PC-9 (cell line): ENCODE measurements around the gene PROK1. TPM values are rescaled to one million over a fixed set of nuclear protein-coding genes. Genes with fewer than 3 reads are reported as not detected.
A peak's percentile ranks its signal among the peaks of the same experiment; 100 is the strongest.

ENCODE experiments used
- BruUV-seq: library from RNA; stranded (reverse); fragments of 400-500 nt; replicated peaks from 2 replicates; lab custom pipeline; 2021; lab: Mats Ljungman, UMichigan
- CTCF ChIA-PET: fragments of 300-600 bp; sonication (Branson Sonifier 250); formaldehyde crosslinking; loops from one replicate; lab custom pipeline; 2022; ENCODE audit warnings: antibody characterized with exemption; lab: Charles Lee
- POLR2A ChIA-PET: fragments of 300-600 bp; sonication (Branson Sonifier 250); formaldehyde crosslinking; loops from one replicate; lab custom pipeline; 2022; ENCODE audit warnings: antibody characterized with exemption; ENCODE audit not compliant: unreplicated experiment; lab: Charles Lee
- DNase-seq, 2 experiments: peaks; one replicate each; pipeline versions ENCODE4 v3.0.0 to v3.0.0-alpha.2; 2015 to 2022; ENCODE audit warnings: mixed read lengths in 1 of 2
- H2AFZ ChIP-seq: fragments of 200-600 bp; sonication (generic); 2 replicates; pipeline ENCODE4 v1.8.1; 2017; ENCODE audit warnings: antibody characterized with exemption
- H3F3A ChIP-seq: fragments of 200-600 bp; sonication (generic); 2 replicates; pipeline ENCODE4 v1.8.1; 2017; ENCODE audit warnings: antibody characterized with exemption, mild to moderate bottlenecking, low read depth; ENCODE audit not compliant: insufficient read depth
- H3K27ac ChIP-seq: fragments of 200-600 bp; sonication (generic); 2 replicates; pipeline ENCODE4 v1.6.1; 2016; ENCODE audit warnings: mixed run types
- H3K27me3 ChIP-seq: fragments of 200-600 bp; sonication (generic); 2 replicates; pipeline ENCODE4 v1.6.1; 2016; ENCODE audit warnings: low read depth, mixed run types; ENCODE audit not compliant: insufficient read depth
- H3K36me3 ChIP-seq: fragments of 200-600 bp; sonication (generic); 2 replicates; pipeline ENCODE4 v1.6.1; 2016; ENCODE audit warnings: low read depth, mixed run types
- H3K4me1 ChIP-seq: fragments of 200-600 bp; sonication (generic); replicated peaks from 2 replicates; pipeline ENCODE4 v1.6.1; 2016; ENCODE audit warnings: mixed run types; ENCODE audit not compliant: insufficient read depth
- H3K4me2 ChIP-seq: fragments of 200-600 bp; sonication (generic); 2 replicates; pipeline ENCODE4 v1.6.1; 2017; ENCODE audit warnings: mixed run types
- H3K4me3 ChIP-seq: fragments of 200-600 bp; sonication (generic); 2 replicates; pipeline ENCODE4 v1.6.1; 2016; ENCODE audit warnings: mixed run types
- H3K79me2 ChIP-seq: fragments of 200-600 bp; sonication (generic); 2 replicates; pipeline ENCODE4 v1.6.1; 2017; ENCODE audit warnings: low read depth, mixed run types
- H3K9me2 ChIP-seq: fragments of 200-600 bp; sonication (generic); 2 replicates; pipeline ENCODE4 v1.8.1; 2017; ENCODE audit warnings: mild to moderate bottlenecking; ENCODE audit not compliant: insufficient read depth
- H3K9me3 ChIP-seq: fragments of 200-600 bp; sonication (generic); 2 replicates; pipeline ENCODE4 v1.8.1; 2016; ENCODE audit warnings: low read depth; ENCODE audit not compliant: insufficient read depth
- H4K20me1 ChIP-seq: fragments of 200-600 bp; sonication (generic); 2 replicates; pipeline ENCODE4 v1.8.1; 2017; ENCODE audit not compliant: insufficient read depth
- CTCF ChIP-seq: fragments of 200-600 bp; sonication (generic); conservative IDR thresholded peaks from 2 replicates; pipeline ENCODE4 v1.6.1; 2017; ENCODE audit warnings: mixed run types, antibody characterized with exemption, mild to moderate bottlenecking, moderate library complexity
- EZH2 ChIP-seq: fragments of 200-600 bp; sonication (generic); IDR thresholded peaks from 2 replicates; pipeline ENCODE4 v1.8.0; 2017; ENCODE audit warnings: antibody characterized with exemption, low read depth
- intact Hi-C: fragments of 100-400 bp; cut with micrococcal nuclease; formaldehyde crosslinking; loops from one replicate; pipeline ENCODE4 v1.10.0; 2022; ENCODE audit not compliant: unreplicated experiment
- total RNA-seq: library from RNA; stranded (reverse); gene quantifications from 2 replicates; pipeline ENCODE4 v1.2.3, GENCODE V29; 2021

Gene PROK1
- total RNA-seq, 1 experiment from 2014 or later: not detected

GRCh38 chr1:110440877-110441276 is 10.1 kb upstream of the PROK1 start:
- Histone ChIP-seq H3K4me1 (peaks cover 23% of the 10 kb centered on the region), H3K79me2 (no peaks in the 10 kb centered on the region), H3F3A (peaks cover 19% of the 10 kb centered on the region; the same call in 1 of the 2 replicates), H3K27ac (peak overlapping the region; percentile 28), H3K36me3 (no peaks in the 10 kb centered on the region), H3K9me3 (no peaks in the 10 kb centered on the region), H3K27me3 (no peaks in the 10 kb centered on the region), H4K20me1 (no peaks in the 10 kb centered on the region), H3K4me3 (no peak overlapping the region), H3K4me2 (peak overlapping the region; percentile 27), H2AFZ (no peak overlapping the region), H3K9me2 (no peaks in the 10 kb centered on the region)
- ChIA-PET CTCF (interaction anchor here (0.7 to 1.1 kb wide), 2 partner anchors 23 to 55 kb away, joined by 3 read pairs; no protein-coding TSS in a partner anchor), POLR2A (interaction anchor here (0.5 kb wide), 1 partner anchor 196 kb away, joined by 3 read pairs; no protein-coding TSS in a partner anchor)
- peak; percentile 72 to 95 for DNase-seq
- no TSS peak for BruUV-seq
- intact Hi-C loops: loop anchor here (2.0 kb wide), 1 partner anchor 58 kb away; no protein-coding TSS in a partner anchor
- TF ChIP-seq EZH2: no peak
- TF ChIP-seq CTCF: no peak

GRCh38 chr1:110441888-110442287 is 9.1 kb upstream of the PROK1 start:
- CTCF ChIA-PET: no interaction called here
- no TSS peak for BruUV-seq
- H3K9me3 ChIP-seq: no peaks in the 10 kb centered on the region
- no peak overlapping the region for H3K4me2 ChIP-seq
- H4K20me1 ChIP-seq: no peaks in the 10 kb centered on the region
- no peaks in the 10 kb centered on the region for H3K79me2 ChIP-seq
- H2AFZ ChIP-seq: no peak overlapping the region
- peaks cover 19% of the 10 kb centered on the region; the same call in 1 of the 2 replicates for H3F3A ChIP-seq
- TF ChIP-seq CTCF: no peak
- TF ChIP-seq EZH2: no peak
- no peaks in the 10 kb centered on the region for H3K9me2 ChIP-seq
- peaks cover 23% of the 10 kb centered on the region for H3K4me1 ChIP-seq
- no peak for DNase-seq
- H3K36me3 ChIP-seq: no peaks in the 10 kb centered on the region
- POLR2A ChIA-PET: no interaction called here
- intact Hi-C loops: loop anchor here (2.0 kb wide), 1 partner anchor 59 kb away; no protein-coding TSS in a partner anchor
- H3K4me3 ChIP-seq: no peak overlapping the region
- no peaks in the 10 kb centered on the region for H3K27me3 ChIP-seq
- peak overlapping the region; percentile 28; the same call in 1 of the 2 replicates for H3K27ac ChIP-seq

- Histone ChIP-seq H3F3A (peaks cover 19% of the 10 kb centered on the region; the same call in 1 of the 2 replicates), H2AFZ (no peak overlapping the region), H3K27ac (no peak overlapping the region), H3K79me2 (no peaks in the 10 kb centered on the region), H3K36me3 (no peaks in the 10 kb centered on the region), H3K4me2 (no peak overlapping the region), H3K4me3 (no peak overlapping the region), H3K27me3 (peaks cover 13% of the 10 kb centered on the region; the same call in 1 of the 2 replicates), H3K9me3 (no peaks in the 10 kb centered on the region), H3K9me2 (no peaks in the 10 kb centered on the region), H4K20me1 (no peaks in the 10 kb centered on the region), H3K4me1 (peaks cover 23% of the 10 kb centered on the region)
- ChIA-PET CTCF (no interaction called here), POLR2A (no interaction called here)
- intact Hi-C loops: no loop called here
- BruUV-seq: no TSS peak
- no peak for DNase-seq
- TF ChIP-seq EZH2: no peak
- TF ChIP-seq CTCF: no peak
Observed at GRCh38 chr1:110443451-110443850, 7.5 kb upstream of the PROK1 start.
